SK-N-SH (cell line): ENCODE results near the gene SNX22. TPM values are rescaled to one million over a fixed set of nuclear protein-coding genes. Genes with fewer than 3 reads are reported as not detected.

Experiments
- CTCF ChIA-PET: fragments of 300-600, 350-600 bp; formaldehyde crosslinking; extraction: SDS; loops from one replicate; lab custom pipeline; 2021; lab: Yijun Ruan, JAX
- POLR2A ChIA-PET: fragments of 350-600 bp; sonication (Branson Sonifier 250); formaldehyde crosslinking; extraction: SDS; loops from one replicate; lab custom pipeline; 2020; ENCODE audit warnings: antibody characterized with exemption, inconsistent platforms; lab: Yijun Ruan, JAX
- DNase-seq: peaks from one replicate; pipeline ENCODE4 v3.0.0; 2012
- H2AFZ ChIP-seq: fragments of 200-600 bp; sonication (generic); 2 replicates; pipeline ENCODE4 v1.8.1; 2016; ENCODE audit warnings: antibody characterized with exemption, mild to moderate bottlenecking, low read depth
- H3F3A ChIP-seq: fragments of 200-600 bp; sonication (generic); replicated peaks from 2 replicates; pipeline ENCODE3; 2016; ENCODE audit warnings: antibody characterized with exemption, mild to moderate bottlenecking; ENCODE audit not compliant: insufficient read depth
- H3K27ac ChIP-seq, 2 experiments: fragments of 200-500 bp in 1 of 2; fragments of 200-600 bp in 1 of 2; sonication (Bioruptor generic) in 1 of 2; sonication (generic), shearing (Covaris generic) in 1 of 2; 2 replicates each; pipeline versions ENCODE4 v1.5.1 to v1.6.1; 2014 to 2016; ENCODE audit warnings: low read depth in 2 of 2, inconsistent platforms in 1 of 2, low read length in 1 of 2, mild to moderate bottlenecking in 1 of 2, mixed read lengths in 1 of 2
- H3K27me3 ChIP-seq: fragments of 200-600 bp; sonication (generic), shearing (Covaris generic); 2 replicates; pipeline ENCODE4 v1.6.1; 2016; ENCODE audit warnings: mixed run types; ENCODE audit not compliant: insufficient read depth
- H3K36me3 ChIP-seq, 2 experiments: fragments of 200-500 bp in 1 of 2; fragments of 200-600 bp in 1 of 2; sonication (Bioruptor generic) in 1 of 2; sonication (generic) in 1 of 2; replicated peaks in 1 of 2; 2 replicates each; pipeline versions ENCODE3 to v1.5.1; 2014 to 2016; ENCODE audit warnings: low read length in 1 of 2, mild to moderate bottlenecking in 1 of 2; ENCODE audit not compliant: insufficient read depth in 2 of 2, control insufficient read depth in 1 of 2
- H3K4me1 ChIP-seq, 2 experiments: fragments of 200-500 bp in 1 of 2; fragments of 200-600 bp in 1 of 2; sonication (Bioruptor generic) in 1 of 2; sonication (generic), shearing (Covaris generic) in 1 of 2; 2 replicates each; pipeline versions ENCODE4 v1.5.1 to v1.6.1; 2014 to 2016; ENCODE audit warnings: low read depth in 1 of 2, low read length in 1 of 2, mixed run types in 1 of 2; ENCODE audit not compliant: insufficient read depth in 2 of 2, control insufficient read depth in 1 of 2
- H3K4me2 ChIP-seq: fragments of 200-600 bp; sonication (generic), shearing (Covaris generic); 2 replicates; pipeline ENCODE4 v1.6.1; 2017; ENCODE audit warnings: mixed run types
- H3K4me3 ChIP-seq, 2 experiments: fragments of 200-500 bp in 1 of 2; fragments of 200-600 bp in 1 of 2; sonication (Bioruptor generic) in 1 of 2; sonication (generic), shearing (Covaris generic) in 1 of 2; 2 replicates each; pipeline versions ENCODE4 v1.5.1 to v1.8.1; 2014 to 2016; ENCODE audit warnings: low read depth in 2 of 2, inconsistent platforms in 1 of 2, low read length in 1 of 2, mild to moderate bottlenecking in 1 of 2, mixed read lengths in 1 of 2, moderate library complexity in 1 of 2
- H3K79me2 ChIP-seq: fragments of 200-600 bp; sonication (generic); 2 replicates; pipeline ENCODE4 v1.8.1; 2017; ENCODE audit warnings: mild to moderate bottlenecking; ENCODE audit not compliant: insufficient read depth
- H3K9ac ChIP-seq: fragments of 200-600 bp; sonication (generic); 2 replicates; pipeline ENCODE4 v1.6.1; 2017; ENCODE audit warnings: mixed run types
- H3K9me2 ChIP-seq: fragments of 200-600 bp; sonication (generic); 2 replicates; pipeline ENCODE4 v1.6.1; 2017; ENCODE audit warnings: mixed run types
- H3K9me3 ChIP-seq: fragments of 200-600 bp; sonication (generic); 2 replicates; pipeline ENCODE4 v1.6.1; 2017; ENCODE audit warnings: mixed run types, mild to moderate bottlenecking, moderate library complexity
- H4K20me1 ChIP-seq: fragments of 200-600 bp; sonication (generic); 2 replicates; pipeline ENCODE4 v1.6.1; 2017; ENCODE audit warnings: mild to moderate bottlenecking, mixed run types; ENCODE audit not compliant: insufficient read depth
- ELF1 ChIP-seq: IDR thresholded peaks from 2 replicates; pipeline ENCODE4 v1.4.0; 2012
- EP300 ChIP-seq, 2 experiments: IDR thresholded peaks; 2 replicates each; pipeline versions ENCODE4 v1.4.0 to v1.6.1; 2012; ENCODE audit warnings: borderline replicate concordance in 1 of 2, low read depth in 1 of 2, low read length in 1 of 2
- FOSL2 ChIP-seq: IDR thresholded peaks from 2 replicates; pipeline ENCODE4 v1.4.0; 2012; ENCODE audit warnings: low read depth, mild to moderate bottlenecking, moderate library complexity, borderline replicate concordance
- GABPA ChIP-seq: IDR thresholded peaks from 2 replicates; pipeline ENCODE4 v1.4.0; 2012; ENCODE audit warnings: low read depth, mild to moderate bottlenecking
- MEF2A ChIP-seq: IDR thresholded peaks from 2 replicates; pipeline ENCODE4 v1.4.0; 2012; ENCODE audit warnings: low read depth, borderline replicate concordance
- NFIC ChIP-seq: IDR thresholded peaks from 2 replicates; pipeline ENCODE4 v1.4.0; 2012; ENCODE audit warnings: borderline replicate concordance
- RCOR1 ChIP-seq: fragments of 150-350 bp; IDR thresholded peaks from 2 replicates; pipeline ENCODE4 v1.6.1; 2017; ENCODE audit warnings: antibody characterized with exemption, low read length
- RFX5 ChIP-seq: IDR thresholded peaks from 2 replicates; pipeline ENCODE4 v1.6.1; 2012; ENCODE audit warnings: mild to moderate bottlenecking, improper control_type of control experiment, low read length
- TAF1 ChIP-seq: IDR thresholded peaks from 2 replicates; pipeline ENCODE4 v1.6.1; 2012; ENCODE audit warnings: low read depth, mild to moderate bottlenecking, low read length, moderate library complexity, borderline replicate concordance
- TCF12 ChIP-seq: IDR thresholded peaks from 2 replicates; pipeline ENCODE4 v1.4.0; 2012
- USF2 ChIP-seq: fragments of 150-350 bp; IDR thresholded peaks from 2 replicates; pipeline ENCODE4 v1.6.1; 2017; ENCODE audit warnings: antibody characterized with exemption, low read length, low read depth, borderline replicate concordance
- YY1 ChIP-seq: IDR thresholded peaks from 2 replicates; pipeline ENCODE4 v1.4.0; 2012; ENCODE audit warnings: low read depth, mild to moderate bottlenecking
- ZBTB33 ChIP-seq: IDR thresholded peaks from 2 replicates; pipeline ENCODE4 v1.4.0; 2012; ENCODE audit warnings: low read depth, borderline replicate concordance
- WGBS: methylation state at CpG from one replicate; pipeline ENCODE4 v1.1.6; 2017; ENCODE audit warnings: low lambda C conversion rate; 5-methylcytosine and 5-hydroxymethylcytosine counted together
- polyA plus RNA-seq, 3 experiments: library from polyadenylated mRNA; depleted of rRNA; stranded (reverse); fragments of >200 nt; gene quantifications; 2 replicates each; pipeline ENCODE4 v1.2.3, GENCODE V29; 2012
- TF ChIP-seq, protein P1 (sequence below): fragments of 150-350 bp; IDR thresholded peaks from 2 replicates; pipeline ENCODE4 v1.6.1; 2016; ENCODE audit warnings: mild to moderate bottlenecking, low read depth, low read length
- TF ChIP-seq, protein P2 (sequence below): IDR thresholded peaks from 2 replicates; pipeline ENCODE4 v1.4.0; 2012; ENCODE audit warnings: low read depth, borderline replicate concordance
- TF ChIP-seq, protein P3 (sequence below): fragments of 200-600 bp; sonication (generic); IDR thresholded peaks from 2 replicates; pipeline ENCODE4 v1.6.1; 2017; ENCODE audit warnings: antibody characterized with exemption, mild to moderate bottlenecking, moderate library complexity
- TF ChIP-seq, protein P4 (sequence below): IDR thresholded peaks from 2 replicates; pipeline ENCODE4; 2012

Gene SNX22
- polyA plus RNA-seq, 1 of the 3 experiments (the other 2 are of a cell fraction): 0.94 TPM

DNA sequence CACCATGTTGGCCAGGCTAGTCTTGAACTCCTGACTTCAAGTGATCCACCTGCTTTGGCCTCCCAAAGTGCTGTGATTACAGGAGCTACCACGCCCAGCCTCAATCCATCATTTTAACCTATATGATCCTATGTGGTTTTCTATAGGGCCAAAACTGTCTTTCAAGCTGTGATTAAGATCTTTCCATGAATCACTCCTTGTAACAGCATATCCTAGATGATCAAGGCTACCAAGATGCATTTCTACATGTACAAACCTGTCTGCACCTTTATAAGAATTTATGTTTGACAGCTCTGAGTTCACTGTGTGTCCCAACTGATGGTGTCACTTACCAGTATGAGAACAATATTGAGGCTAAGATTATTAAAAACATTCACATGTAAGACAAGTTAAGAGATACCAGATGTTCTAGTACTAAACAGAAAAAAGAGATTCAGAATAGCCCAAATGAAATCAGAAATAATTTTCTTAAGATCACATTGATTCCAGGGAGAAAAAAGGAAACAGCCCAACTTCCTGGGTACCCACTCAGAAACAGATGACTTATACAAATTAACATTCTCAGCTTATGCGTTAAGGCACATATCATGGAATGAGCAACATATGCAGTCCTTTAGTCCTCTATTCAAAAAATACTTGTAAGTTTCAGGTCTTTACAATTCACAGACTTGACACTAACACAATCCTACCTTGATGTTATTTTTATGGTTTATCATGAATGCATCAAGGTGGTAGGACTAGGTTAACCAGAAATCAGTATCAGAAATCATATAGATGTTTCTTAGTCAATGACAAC is 36.1 kb downstream of the SNX22 start:
- no peak overlapping the region for H3K4me3 ChIP-seq
- TF ChIP-seq FOSL2 (no peak), YY1 (no peak), TCF12 (0 out of 2 replicates have a peak, but pooled peaks have one; percentile 22), EP300 (IDR thresholded peaks at IDR 0.05; ENCODE audit: borderline replicate concordance in 1 of 2, low read depth in 1 of 2, low read length in 1 of 2) (no peak; a peak in 1 of 4 replicates), ZBTB33 (no peak), ELF1 (no peak), NFIC (no peak), RFX5 (no peak), TAF1 (no peak), RCOR1 (no peak), GABPA (no peak), MEF2A (no peak), USF2 (no peak)
- TF ChIP-seq, protein P1, sequence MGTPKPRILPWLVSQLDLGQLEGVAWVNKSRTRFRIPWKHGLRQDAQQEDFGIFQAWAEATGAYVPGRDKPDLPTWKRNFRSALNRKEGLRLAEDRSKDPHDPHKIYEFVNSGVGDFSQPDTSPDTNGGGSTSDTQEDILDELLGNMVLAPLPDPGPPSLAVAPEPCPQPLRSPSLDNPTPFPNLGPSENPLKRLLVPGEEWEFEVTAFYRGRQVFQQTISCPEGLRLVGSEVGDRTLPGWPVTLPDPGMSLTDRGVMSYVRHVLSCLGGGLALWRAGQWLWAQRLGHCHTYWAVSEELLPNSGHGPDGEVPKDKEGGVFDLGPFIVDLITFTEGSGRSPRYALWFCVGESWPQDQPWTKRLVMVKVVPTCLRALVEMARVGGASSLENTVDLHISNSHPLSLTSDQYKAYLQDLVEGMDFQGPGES: no peak
- TF ChIP-seq, protein P2, sequence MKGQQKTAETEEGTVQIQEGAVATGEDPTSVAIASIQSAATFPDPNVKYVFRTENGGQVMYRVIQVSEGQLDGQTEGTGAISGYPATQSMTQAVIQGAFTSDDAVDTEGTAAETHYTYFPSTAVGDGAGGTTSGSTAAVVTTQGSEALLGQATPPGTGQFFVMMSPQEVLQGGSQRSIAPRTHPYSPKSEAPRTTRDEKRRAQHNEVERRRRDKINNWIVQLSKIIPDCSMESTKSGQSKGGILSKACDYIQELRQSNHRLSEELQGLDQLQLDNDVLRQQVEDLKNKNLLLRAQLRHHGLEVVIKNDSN: no peak
- TF ChIP-seq, protein P3, sequence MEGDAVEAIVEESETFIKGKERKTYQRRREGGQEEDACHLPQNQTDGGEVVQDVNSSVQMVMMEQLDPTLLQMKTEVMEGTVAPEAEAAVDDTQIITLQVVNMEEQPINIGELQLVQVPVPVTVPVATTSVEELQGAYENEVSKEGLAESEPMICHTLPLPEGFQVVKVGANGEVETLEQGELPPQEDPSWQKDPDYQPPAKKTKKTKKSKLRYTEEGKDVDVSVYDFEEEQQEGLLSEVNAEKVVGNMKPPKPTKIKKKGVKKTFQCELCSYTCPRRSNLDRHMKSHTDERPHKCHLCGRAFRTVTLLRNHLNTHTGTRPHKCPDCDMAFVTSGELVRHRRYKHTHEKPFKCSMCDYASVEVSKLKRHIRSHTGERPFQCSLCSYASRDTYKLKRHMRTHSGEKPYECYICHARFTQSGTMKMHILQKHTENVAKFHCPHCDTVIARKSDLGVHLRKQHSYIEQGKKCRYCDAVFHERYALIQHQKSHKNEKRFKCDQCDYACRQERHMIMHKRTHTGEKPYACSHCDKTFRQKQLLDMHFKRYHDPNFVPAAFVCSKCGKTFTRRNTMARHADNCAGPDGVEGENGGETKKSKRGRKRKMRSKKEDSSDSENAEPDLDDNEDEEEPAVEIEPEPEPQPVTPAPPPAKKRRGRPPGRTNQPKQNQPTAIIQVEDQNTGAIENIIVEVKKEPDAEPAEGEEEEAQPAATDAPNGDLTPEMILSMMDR: no peak
- TF ChIP-seq, protein P4, sequence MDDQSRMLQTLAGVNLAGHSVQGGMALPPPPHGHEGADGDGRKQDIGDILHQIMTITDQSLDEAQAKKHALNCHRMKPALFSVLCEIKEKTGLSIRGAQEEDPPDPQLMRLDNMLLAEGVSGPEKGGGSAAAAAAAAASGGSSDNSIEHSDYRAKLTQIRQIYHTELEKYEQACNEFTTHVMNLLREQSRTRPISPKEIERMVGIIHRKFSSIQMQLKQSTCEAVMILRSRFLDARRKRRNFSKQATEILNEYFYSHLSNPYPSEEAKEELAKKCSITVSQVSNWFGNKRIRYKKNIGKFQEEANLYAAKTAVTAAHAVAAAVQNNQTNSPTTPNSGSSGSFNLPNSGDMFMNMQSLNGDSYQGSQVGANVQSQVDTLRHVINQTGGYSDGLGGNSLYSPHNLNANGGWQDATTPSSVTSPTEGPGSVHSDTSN: peak; percentile 27; the same call in 1 of the 2 replicates
- ChIA-PET POLR2A (interaction anchor here (0.6 kb wide), 1 partner anchor 37 kb away, joined by 4 read pairs; no protein-coding TSS in a partner anchor), CTCF (interaction anchor here (1.5 kb wide), 1 partner anchor 23 kb away, joined by 4 read pairs; no protein-coding TSS in a partner anchor)
- no peaks in the 10 kb centered on the region for H3K9me3 ChIP-seq
- peaks cover 3 to 12% of the 10 kb centered on the region in 2 experiments; a peak in 2 of 4 replicates for H3K4me1 ChIP-seq
- no peak for DNase-seq
- no peaks in the 10 kb centered on the region for H3K79me2 ChIP-seq
- no peak overlapping the region for H3K9ac ChIP-seq
- 0 out of 2 replicates have a peak overlapping the region, but pooled peaks have one; percentile 2 for H3K4me2 ChIP-seq
- H3K36me3 ChIP-seq: peaks cover 0 to 35% of the 10 kb centered on the region in 2 experiments
- no peaks in the 10 kb centered on the region for H3K9me2 ChIP-seq
- H2AFZ ChIP-seq: no peak overlapping the region
- no peaks in the 10 kb centered on the region for H4K20me1 ChIP-seq
- peak overlapping the region in 1 of 2 experiments; percentile 54; a peak in 2 of 4 replicates for H3K27ac ChIP-seq
- H3K27me3 ChIP-seq: no peaks in the 10 kb centered on the region
- peaks cover 19% of the 10 kb centered on the region for H3F3A ChIP-seq
- 87% methylated on average over 2 of the region's 2 CpGs for WGBS
